Astrocyte (in vitro differentiated cells and primary cell): Measurements from ENCODE around the gene COBL.

ENCODE experiments used
- CTCF ChIP-seq: IDR thresholded peaks from 2 replicates; pipeline ENCODE4 v1.5.1; 2011; ENCODE audit warnings: low read depth, mild to moderate bottlenecking, inconsistent platforms, low read length, moderate library complexity; ENCODE audit not compliant: insufficient read depth
- EZH2 ChIP-seq: IDR thresholded peaks from 2 replicates; pipeline ENCODE4 v1.6.1; 2012; ENCODE audit warnings: mild to moderate bottlenecking, low read length, inconsistent platforms; ENCODE audit not compliant: insufficient read depth

- no peak for TF ChIP-seq CTCF
- TF ChIP-seq EZH2, result no peak
These were observed 340.5 kb downstream of the COBL start for GRCh38 chr7:50976064-50976463.
